OCI-LY1 (cell line): ENCODE results near the gene SIX1.

Experiments used
- H2AFZ ChIP-seq: fragments of 200-600 bp; sonication (generic), shearing (Covaris generic); 2 replicates; pipeline ENCODE4 v1.6.0; 2014; ENCODE audit warnings: antibody characterized with exemption, mild to moderate bottlenecking, low read length
- H3F3A ChIP-seq: fragments of 200-600 bp; sonication (generic), shearing (Covaris generic); 2 replicates; pipeline ENCODE4 v1.6.0; 2014; ENCODE audit warnings: mild to moderate bottlenecking, antibody characterized with exemption, low read length, moderate library complexity; ENCODE audit not compliant: insufficient read depth
- H3K27ac ChIP-seq: fragments of 200-600 bp; sonication (generic); 2 replicates; pipeline ENCODE4 v1.5.1; 2014; ENCODE audit warnings: low read length, mixed run types, mild to moderate bottlenecking, low read depth; ENCODE audit not compliant: poor library complexity, severe bottlenecking
- H3K27me3 ChIP-seq: fragments of 200-600 bp; sonication (generic); 2 replicates; pipeline ENCODE4 v1.6.0; 2014; ENCODE audit warnings: antibody characterized with exemption, mild to moderate bottlenecking, low read length, moderate library complexity; ENCODE audit not compliant: insufficient read depth
- H3K36me3 ChIP-seq: fragments of 200-600 bp; sonication (generic); 2 replicates; pipeline ENCODE4 v1.6.1; 2014; ENCODE audit warnings: mild to moderate bottlenecking, antibody characterized with exemption, low read length, moderate library complexity, mixed read lengths; ENCODE audit not compliant: insufficient read depth
- H3K4me1 ChIP-seq: fragments of 200-600 bp; sonication (generic); 2 replicates; pipeline ENCODE4 v1.5.1; 2014; ENCODE audit warnings: mild to moderate bottlenecking, low read length, moderate library complexity; ENCODE audit not compliant: insufficient read depth, severe bottlenecking
- H3K4me2 ChIP-seq: fragments of 200-600 bp; sonication (generic), shearing (Covaris generic); 2 replicates; pipeline ENCODE4 v1.6.1; 2014; ENCODE audit warnings: low read length
- H3K4me3 ChIP-seq: fragments of 200-600 bp; sonication (generic); 2 replicates; pipeline ENCODE4 v1.5.1; 2014; ENCODE audit warnings: low read length, low read depth, mild to moderate bottlenecking, mixed read lengths; ENCODE audit not compliant: poor library complexity, severe bottlenecking
- H3K79me2 ChIP-seq: fragments of 200-600 bp; shearing (Covaris generic); 2 replicates; pipeline ENCODE4 v1.6.1; 2016; ENCODE audit warnings: mixed run types, low read length, mixed read lengths; ENCODE audit not compliant: insufficient read depth
- H3K9ac ChIP-seq: fragments of 200-600 bp; sonication (generic), shearing (Covaris generic); 2 replicates; pipeline ENCODE4 v1.6.1; 2014; ENCODE audit warnings: mild to moderate bottlenecking, low read length, mixed read lengths
- H3K9me2 ChIP-seq: fragments of 200-600 bp; sonication (generic), shearing (Covaris generic); 2 replicates; pipeline ENCODE4 v1.6.1; 2014; ENCODE audit warnings: low read depth, mild to moderate bottlenecking, low read length, mixed read lengths
- H3K9me3 ChIP-seq: fragments of 200-600 bp; shearing (Covaris generic); 2 replicates; pipeline ENCODE4 v1.6.1; 2014; ENCODE audit warnings: low read length, mixed read lengths
- H4K20me1 ChIP-seq: fragments of 200-600 bp; sonication (generic), shearing (Covaris generic); 2 replicates; pipeline ENCODE4 v1.6.0; 2016; ENCODE audit warnings: mild to moderate bottlenecking, low read length; ENCODE audit not compliant: insufficient read depth
- EZH2 ChIP-seq: fragments of 200-600 bp; sonication (generic), shearing (Covaris generic); IDR thresholded peaks from 2 replicates; pipeline ENCODE4 v1.8.0; 2017; ENCODE audit warnings: borderline replicate concordance, mixed run types, mild to moderate bottlenecking, antibody characterized with exemption, low read length, moderate library complexity, mixed read lengths
- TF ChIP-seq, protein P1 (sequence below): fragments of 200-600 bp; sonication (generic), shearing (Covaris generic); IDR thresholded peaks from 2 replicates; pipeline ENCODE4 v1.5.1; 2017; ENCODE audit warnings: mild to moderate bottlenecking, antibody characterized with exemption, low read length, moderate library complexity, mixed read lengths

SIX1 gene

DNA sequence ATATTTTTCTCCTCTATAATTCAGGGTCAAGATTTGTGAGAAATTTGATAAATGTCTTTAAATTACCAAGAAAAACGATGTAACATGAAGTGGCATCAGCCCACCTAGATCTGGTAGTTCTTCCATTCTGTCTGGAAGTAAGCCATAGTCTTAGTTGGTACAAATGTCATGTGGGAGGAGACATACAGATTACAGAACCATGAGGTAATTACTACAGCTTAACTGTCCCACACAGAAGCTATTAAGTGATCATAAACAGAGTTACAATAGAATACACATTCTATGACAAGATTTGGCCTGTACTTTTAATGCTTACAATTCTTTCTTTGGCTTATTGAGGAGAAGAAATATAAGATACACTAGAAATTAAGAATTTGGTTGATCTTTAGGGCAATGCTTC is 13.7 kb upstream of the SIX1 start:
- Histone ChIP-seq H3K9ac (no peak overlapping the region), H3K4me2 (no peak overlapping the region), H3K4me3 (no peak overlapping the region), H3K9me2 (no peaks in the 10 kb centered on the region), H3K27ac (no peak overlapping the region), H3F3A (no peaks in the 10 kb centered on the region), H3K4me1 (peaks cover 5% of the 10 kb centered on the region), H2AFZ (no peak overlapping the region), H3K27me3 (no peaks in the 10 kb centered on the region), H3K9me3 (no peaks in the 10 kb centered on the region), H3K36me3 (no peaks in the 10 kb centered on the region), H3K79me2 (no peaks in the 10 kb centered on the region), H4K20me1 (no peaks in the 10 kb centered on the region)
- TF ChIP-seq, protein P1, sequence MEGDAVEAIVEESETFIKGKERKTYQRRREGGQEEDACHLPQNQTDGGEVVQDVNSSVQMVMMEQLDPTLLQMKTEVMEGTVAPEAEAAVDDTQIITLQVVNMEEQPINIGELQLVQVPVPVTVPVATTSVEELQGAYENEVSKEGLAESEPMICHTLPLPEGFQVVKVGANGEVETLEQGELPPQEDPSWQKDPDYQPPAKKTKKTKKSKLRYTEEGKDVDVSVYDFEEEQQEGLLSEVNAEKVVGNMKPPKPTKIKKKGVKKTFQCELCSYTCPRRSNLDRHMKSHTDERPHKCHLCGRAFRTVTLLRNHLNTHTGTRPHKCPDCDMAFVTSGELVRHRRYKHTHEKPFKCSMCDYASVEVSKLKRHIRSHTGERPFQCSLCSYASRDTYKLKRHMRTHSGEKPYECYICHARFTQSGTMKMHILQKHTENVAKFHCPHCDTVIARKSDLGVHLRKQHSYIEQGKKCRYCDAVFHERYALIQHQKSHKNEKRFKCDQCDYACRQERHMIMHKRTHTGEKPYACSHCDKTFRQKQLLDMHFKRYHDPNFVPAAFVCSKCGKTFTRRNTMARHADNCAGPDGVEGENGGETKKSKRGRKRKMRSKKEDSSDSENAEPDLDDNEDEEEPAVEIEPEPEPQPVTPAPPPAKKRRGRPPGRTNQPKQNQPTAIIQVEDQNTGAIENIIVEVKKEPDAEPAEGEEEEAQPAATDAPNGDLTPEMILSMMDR: no peak
- no peak for TF ChIP-seq EZH2

GRCh38 chr14:60661721-60662120 is 12.4 kb upstream of the SIX1 start:
- TF ChIP-seq EZH2: no peak
- TF ChIP-seq, protein P1: no peak
- no peak overlapping the region for H3K4me3 ChIP-seq

GRCh38 chr14:60658909-60659585 is 9.8 kb upstream of the SIX1 start:
- Histone ChIP-seq H3K9me2 (no peaks in the 10 kb centered on the region), H3K4me3 (no peak overlapping the region), H3K9ac (no peak overlapping the region), H3K9me3 (no peaks in the 10 kb centered on the region), H3K27me3 (no peaks in the 10 kb centered on the region), H3K4me1 (peaks cover 20% of the 10 kb centered on the region), H3K79me2 (no peaks in the 10 kb centered on the region), H3K27ac (no peak overlapping the region), H2AFZ (no peak overlapping the region), H3K36me3 (no peaks in the 10 kb centered on the region), H3F3A (no peaks in the 10 kb centered on the region), H4K20me1 (no peaks in the 10 kb centered on the region), H3K4me2 (no peak overlapping the region)
- TF ChIP-seq EZH2: no peak
- TF ChIP-seq, protein P1: no peak

More at GRCh38 chr14:60661721-60662120, 12.4 kb upstream of the SIX1 start:
- H3K9ac ChIP-seq: no peak overlapping the region
- no peak overlapping the region for H3K27ac ChIP-seq
- no peaks in the 10 kb centered on the region for H3K36me3 ChIP-seq
- no peaks in the 10 kb centered on the region for H3K9me3 ChIP-seq
- H3K79me2 ChIP-seq: no peaks in the 10 kb centered on the region
- H4K20me1 ChIP-seq: no peaks in the 10 kb centered on the region
- no peaks in the 10 kb centered on the region for H3K9me2 ChIP-seq
- H3F3A ChIP-seq: no peaks in the 10 kb centered on the region
- H2AFZ ChIP-seq: no peak overlapping the region
- H3K27me3 ChIP-seq: no peaks in the 10 kb centered on the region
- H3K4me1 ChIP-seq: peaks cover 12% of the 10 kb centered on the region
- no peak overlapping the region for H3K4me2 ChIP-seq
